ENCODE results near the gene ACSBG1. TPM values are rescaled to one million over a fixed set of nuclear protein-coding genes. Genes with fewer than 3 reads are reported as not detected.

ACSBG1 gene
- total and polyA plus RNA-seq, 7 donors: 0.23 to 3.9 (median 1.3) TPM

GRCh38 chr15:78139578-78139977 is 94.8 kb downstream of the ACSBG1 start:
- no peaks in the 10 kb centered on the region for H3K27me3 ChIP-seq
- H3K27ac ChIP-seq: no peak overlapping the region
- H3K9me3 ChIP-seq: no peaks in the 10 kb centered on the region
- no peak for DNase-seq
- WGBS, 2 donors: 84 to 90% methylated on average over 5 of the region's 5 CpGs
- intact Hi-C loops (cut with DNase I): no loop called here
- no peak for TF ChIP-seq CTCF (IDR thresholded peaks at IDR 0.05)
- no peak for TF ChIP-seq POLR2A (IDR thresholded peaks at IDR 0.05)
- TF ChIP-seq EP300 (IDR thresholded peaks at IDR 0.05): no peak
- no peak for TF ChIP-seq POLR2AphosphoS5 (IDR thresholded peaks at IDR 0.05)
- no peak overlapping the region for H3K4me3 ChIP-seq
- H3K36me3 ChIP-seq: no peaks in the 10 kb centered on the region
- H3K4me1 ChIP-seq: no peaks in the 10 kb centered on the region

GRCh38 chr15:78133801-78134200 is 100.6 kb downstream of the ACSBG1 start:
- Histone ChIP-seq H3K27ac (no peak overlapping the region), H3K4me3 (no peak overlapping the region), H3K27me3 (no peaks in the 10 kb centered on the region), H3K36me3 (no peaks in the 10 kb centered on the region), H3K9me3 (no peaks in the 10 kb centered on the region), H3K4me1 (peaks cover 0 to 16% (median 13%) of the 10 kb centered on the region in 4 donors)
- intact Hi-C loops (cut with DNase I): loop anchor here (5.0 kb wide), 1 partner anchor 108 kb away; no protein-coding TSS in a partner anchor
- 24 to 72% methylated on average over 2 of the region's 2 CpGs for WGBS, 2 donors
- DNase-seq: no peak
- no peak for TF ChIP-seq EP300 (IDR thresholded peaks at IDR 0.05)

- DNase-seq: peak; percentile 84
- 1% methylated on average over 79 of the region's 79 CpGs for WGBS, 2 donors
- Histone ChIP-seq H3K36me3 (no peaks in the 10 kb centered on the region), H3K27me3 (no peaks in the 10 kb centered on the region), H3K4me1 (peaks cover 0 to 16% (median 13%) of the 10 kb centered on the region in 4 donors), H3K4me3 (peak within 1 kb of the TSS; percentile 64 to 89 (median 68)), H3K9me3 (no peaks in the 10 kb centered on the region), H3K27ac (peak within 1 kb of the TSS; percentile 81 to 86 (median 83))
- TF ChIP-seq POLR2AphosphoS5 (IDR thresholded peaks at IDR 0.05): peak in 2 of 4 donors; percentile 51 to 60
- peak; percentile 36 to 79 (median 42) for TF ChIP-seq CTCF (IDR thresholded peaks at IDR 0.05)
- no peak for TF ChIP-seq EP300 (IDR thresholded peaks at IDR 0.05)
- intact Hi-C loops (cut with DNase I): loop anchor here (1.0 to 5.0 kb wide), 2 partner anchors 18 to 111 kb away; partner anchors contain the start of gene IDH3A
These were observed 102.9 kb downstream of the ACSBG1 start, which contains the start of gene CIB2 for GRCh38 chr15:78131295-78132061. Gene CIB2 (minus strand): TSS chr15:78131445. CDS start chr15:78131215, 230 bp downstream.

- H3K9me3 ChIP-seq: no peaks in the 10 kb centered on the region
- peak; percentile 66 for DNase-seq
- intact Hi-C loops (cut with DNase I): loop anchor here (1.0 to 5.0 kb wide), 2 partner anchors 19 to 112 kb away; partner anchors contain the start of gene IDH3A
These were observed 103.7 kb downstream of the ACSBG1 start for GRCh38 chr15:78130466-78131294.

More at GRCh38 chr15:78130466-78131294, 103.7 kb downstream of the ACSBG1 start:
- peaks cover 0 to 16% (median 13%) of the 10 kb centered on the region in 4 donors for H3K4me1 ChIP-seq
- H3K36me3 ChIP-seq: no peaks in the 10 kb centered on the region
- TF ChIP-seq POLR2AphosphoS5 (IDR thresholded peaks at IDR 0.05) (no peak), POLR2A (IDR thresholded peaks at IDR 0.05) (no peak), CTCF (IDR thresholded peaks at IDR 0.05) (no peak), EP300 (IDR thresholded peaks at IDR 0.05) (no peak)
- WGBS, 2 donors: 32 to 34% methylated on average over 51 of the region's 51 CpGs
- H3K4me3 ChIP-seq: peak overlapping the region; percentile 12 to 89 (median 68)
- no peaks in the 10 kb centered on the region for H3K27me3 ChIP-seq
- peak overlapping the region; percentile 81 to 86 (median 83) for H3K27ac ChIP-seq
